ENCODE results near the gene PRPF4. TPM values are rescaled to one million over a fixed set of nuclear protein-coding genes. Genes with fewer than 3 reads are reported as not detected.
"Not testable (repeated sequence)": the region's sequence is repeated elsewhere in the genome, so short reads cannot be mapped to it uniquely, and the experiment has no call there.

PRPF4 gene
- total RNA-seq, 2 experiments from 2014 or later = 65.9 to 66.3 TPM

DNA sequence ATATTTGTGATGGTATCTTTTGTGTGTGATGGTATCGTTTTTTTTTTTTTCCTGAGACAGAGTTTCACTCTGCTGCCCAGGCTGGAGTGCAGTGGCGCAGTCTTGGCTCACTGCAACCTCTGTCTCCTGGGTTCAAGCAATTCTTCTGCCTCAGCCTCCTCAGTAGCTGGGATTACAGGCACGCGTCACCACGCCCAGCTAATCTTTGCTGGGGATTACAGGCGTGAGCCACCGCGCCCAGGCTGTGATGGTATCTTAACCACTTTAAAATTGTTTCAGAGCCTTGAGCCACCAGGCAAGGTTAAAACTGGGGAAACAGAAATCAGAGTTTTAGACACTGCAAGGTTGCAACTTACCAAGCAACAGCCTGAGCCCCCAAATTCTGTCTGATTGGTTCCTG, 20.8 kb downstream of the PRPF4 start:
- not testable (repeated sequence) for H3K9me3 Mint-ChIP-seq, H3K4me1 Mint-ChIP-seq, H3K27me3 Mint-ChIP-seq, DNase-seq, H3K27ac Mint-ChIP-seq, H3K4me3 Mint-ChIP-seq, H3K36me3 Mint-ChIP-seq

DNA sequence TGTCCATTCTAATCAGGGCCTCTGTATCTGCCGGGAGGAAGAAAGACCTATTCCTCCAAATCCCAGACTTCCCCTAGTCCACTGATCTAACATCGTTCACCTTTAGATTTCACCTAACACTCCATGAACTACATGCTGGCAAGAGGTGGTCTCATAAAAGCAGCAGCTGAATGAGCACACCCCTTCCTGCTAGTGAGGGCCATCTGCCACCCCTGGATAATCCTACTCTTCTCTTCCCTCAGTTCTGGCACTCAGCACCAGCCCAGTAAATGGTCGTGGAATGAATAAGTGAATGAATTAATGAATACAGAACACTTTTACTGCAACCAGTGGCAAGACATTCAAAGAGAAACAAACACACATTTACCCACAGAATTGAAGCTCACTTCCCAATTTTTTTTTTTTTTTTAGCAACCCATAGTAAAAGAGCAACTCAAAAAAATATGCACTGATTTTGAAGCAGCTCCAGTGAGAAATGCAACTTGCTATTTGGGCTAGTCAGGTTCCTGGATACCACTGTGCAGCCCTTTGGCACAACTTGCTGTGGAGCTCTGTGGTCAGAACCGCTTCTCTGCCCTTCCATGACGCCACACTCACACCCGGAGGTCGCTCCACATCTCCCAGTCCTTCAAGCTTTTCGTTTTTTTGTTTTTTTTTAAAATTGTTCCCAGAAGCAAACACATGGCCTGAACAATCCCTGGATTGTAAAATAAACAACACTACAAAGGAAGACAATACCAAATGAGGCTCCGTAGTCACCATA, 21.5 kb downstream of the PRPF4 start:
- Mint-ChIP-seq H3K4me3 (no peak overlapping the region), H3K27ac (no peak overlapping the region), H3K27me3 (no peaks in the 10 kb centered on the region), H3K36me3 (peaks cover 2% of the 10 kb centered on the region), H3K4me1 (no peaks in the 10 kb centered on the region), H3K9me3 (no peaks in the 10 kb centered on the region)
- DNase-seq = no peak

DNA sequence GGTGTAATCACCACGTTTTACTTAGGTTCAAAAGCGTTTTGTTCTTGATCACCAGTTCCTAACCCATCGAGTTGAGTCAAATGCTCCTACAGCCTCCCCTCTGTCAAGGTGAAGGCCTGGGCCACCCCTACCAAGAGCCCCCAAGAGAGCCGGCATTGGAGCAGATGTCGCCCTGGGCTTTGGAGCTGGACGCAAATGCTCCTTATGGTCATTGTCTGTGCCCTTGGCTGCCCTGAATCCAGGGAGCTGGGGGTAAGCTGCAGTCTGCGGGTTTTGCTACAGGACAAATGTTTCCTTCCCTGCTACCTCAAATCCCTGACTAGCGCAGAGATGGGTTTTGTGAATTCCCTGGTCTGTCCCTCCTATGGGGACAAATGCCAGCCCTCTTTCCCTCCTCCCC, 22.9 kb downstream of the PRPF4 start:
- Mint-ChIP-seq H3K4me3 (no peak overlapping the region), H3K36me3 (no peaks in the 10 kb centered on the region), H3K9me3 (no peaks in the 10 kb centered on the region), H3K27ac (no peak overlapping the region), H3K27me3 (no peaks in the 10 kb centered on the region), H3K4me1 (no peaks in the 10 kb centered on the region)
- DNase-seq = no peak

DNA sequence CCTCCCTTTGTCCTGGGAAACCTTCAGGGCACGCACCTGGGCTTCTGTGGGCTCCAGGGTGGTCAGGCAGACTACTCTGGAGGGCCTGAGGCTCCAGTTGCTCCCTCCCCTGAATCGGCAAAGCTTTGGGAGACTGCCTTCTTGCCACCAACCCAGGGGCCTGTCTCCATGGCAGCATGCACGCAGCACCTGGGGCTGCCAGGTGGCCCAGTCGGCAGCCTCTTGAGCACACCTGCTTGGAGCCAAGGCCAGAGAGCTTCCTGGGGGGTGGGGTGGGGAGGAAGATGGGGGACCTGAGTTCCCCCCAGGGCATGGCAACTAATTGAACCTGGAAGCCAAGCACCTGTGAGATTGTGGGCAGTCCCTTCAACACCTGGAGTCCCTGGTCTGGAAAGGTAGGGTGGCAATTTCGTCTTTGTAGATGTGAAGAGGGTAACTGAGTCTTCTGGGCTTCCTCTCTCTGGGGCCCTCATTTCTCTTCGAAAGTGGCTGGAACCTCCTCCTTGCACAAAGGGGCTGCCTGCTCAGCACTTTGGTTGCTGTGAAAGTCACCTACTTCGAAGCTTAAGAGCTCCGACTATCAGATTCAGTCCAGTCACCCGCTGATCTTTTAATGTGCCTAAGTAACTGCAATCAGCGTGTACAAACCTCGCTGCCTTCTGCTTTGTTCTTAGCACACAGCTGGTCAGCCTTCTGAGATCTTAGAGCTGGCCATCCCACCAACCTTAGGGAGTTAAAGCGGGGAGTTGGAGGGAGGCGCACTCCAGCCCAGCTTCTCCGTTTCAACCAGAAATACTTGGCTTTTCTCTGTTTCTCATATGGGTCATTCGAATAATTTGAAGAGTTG, 23.7 kb downstream of the PRPF4 start:
- H3K36me3 Mint-ChIP-seq = no peaks in the 10 kb centered on the region
- H3K4me1 Mint-ChIP-seq = no peaks in the 10 kb centered on the region
- DNase-seq = no peak
- no peaks in the 10 kb centered on the region for H3K9me3 Mint-ChIP-seq
- no peaks in the 10 kb centered on the region for H3K27me3 Mint-ChIP-seq
- no peak overlapping the region for H3K27ac Mint-ChIP-seq
- H3K4me3 Mint-ChIP-seq = no peak overlapping the region

DNA sequence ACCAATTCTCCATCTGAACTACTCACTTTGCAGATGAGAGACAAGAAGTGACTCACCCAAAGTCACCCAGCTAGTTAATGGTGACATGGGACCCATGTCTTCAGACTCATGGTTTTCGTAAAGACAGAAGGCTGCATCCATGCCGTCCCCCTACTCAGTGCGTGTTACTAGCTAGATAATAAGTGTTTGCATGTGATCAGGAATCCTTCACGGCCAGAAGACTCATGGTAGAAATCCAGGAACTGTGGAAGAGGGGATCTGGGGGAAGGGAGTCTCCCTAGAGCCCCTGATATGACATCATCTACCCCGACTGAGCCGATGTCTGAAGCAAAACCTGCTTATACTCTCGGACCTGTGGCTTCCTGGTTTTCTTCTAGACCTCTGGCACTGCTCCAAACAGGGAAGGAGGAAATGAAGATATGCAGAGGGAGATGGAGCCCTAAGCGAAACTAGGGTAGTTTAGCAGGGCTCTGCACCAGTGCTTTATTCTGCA, 24.4 kb downstream of the PRPF4 start:
- H3K4me1 Mint-ChIP-seq = no peaks in the 10 kb centered on the region
- no peaks in the 10 kb centered on the region for H3K27me3 Mint-ChIP-seq
- H3K9me3 Mint-ChIP-seq = no peaks in the 10 kb centered on the region
- no peak overlapping the region for H3K27ac Mint-ChIP-seq
- no peak overlapping the region for H3K4me3 Mint-ChIP-seq
- no peak for DNase-seq
- no peaks in the 10 kb centered on the region for H3K36me3 Mint-ChIP-seq

DNA sequence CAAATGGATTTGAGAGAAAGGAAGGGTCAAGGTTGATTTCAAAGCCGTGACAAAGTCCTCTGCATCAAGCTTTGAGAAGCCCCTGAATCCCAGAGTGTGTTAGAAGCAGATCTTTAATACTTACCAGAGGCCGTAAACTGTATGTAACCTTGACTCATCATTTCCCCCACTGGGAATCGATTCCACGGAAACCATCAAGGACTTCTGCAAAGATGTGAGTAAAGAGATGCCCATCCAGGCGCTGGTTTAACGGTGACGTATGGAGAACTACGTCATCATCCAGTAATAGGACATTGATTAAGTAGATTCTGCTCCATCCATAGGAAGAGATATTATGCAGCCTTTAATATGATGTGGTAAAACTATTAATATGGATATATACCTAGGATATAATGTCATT, 26.1 kb downstream of the PRPF4 start:
- H3K36me3 Mint-ChIP-seq = no peaks in the 10 kb centered on the region
- H3K9me3 Mint-ChIP-seq = no peaks in the 10 kb centered on the region
- H3K27me3 Mint-ChIP-seq = no peaks in the 10 kb centered on the region
- H3K4me1 Mint-ChIP-seq = no peaks in the 10 kb centered on the region
- DNase-seq = no peak
- no peak overlapping the region for H3K27ac Mint-ChIP-seq
- no peak overlapping the region for H3K4me3 Mint-ChIP-seq

DNA sequence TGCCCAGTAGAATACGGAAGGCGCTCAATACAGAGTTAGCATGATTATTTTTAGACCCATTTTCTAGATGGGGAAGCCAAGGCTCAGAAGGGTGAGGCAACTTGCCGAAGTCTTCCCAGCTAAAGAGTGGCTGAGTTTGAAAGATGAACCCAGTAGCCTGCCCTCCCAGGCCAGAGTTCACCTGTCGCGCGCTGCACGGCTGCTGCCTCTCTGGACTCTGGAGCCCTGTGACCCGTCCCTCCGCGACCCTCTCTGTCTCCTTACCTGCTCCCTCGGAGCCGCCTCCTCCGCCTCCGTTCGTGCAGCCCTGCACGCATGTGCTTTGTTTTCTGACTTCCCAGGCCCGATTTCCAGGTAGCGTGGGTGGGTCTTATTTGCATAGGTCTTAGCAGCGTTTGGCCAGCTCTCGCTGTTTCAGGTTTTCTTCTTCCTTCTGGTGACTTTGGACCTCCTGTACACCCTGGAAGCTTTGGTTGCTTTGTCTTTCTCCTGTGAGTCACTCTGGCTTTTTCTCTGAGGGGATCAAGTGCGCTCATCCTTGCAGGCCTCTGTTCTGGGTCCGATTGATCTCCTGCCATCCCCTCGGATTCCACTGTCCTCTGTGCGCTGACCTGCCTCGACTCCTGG, 27.4 kb downstream of the PRPF4 start, which contains the start of gene RNF183:
RNF183 (minus strand) TSS at position 585 of the 627 bp plus-strand sequence. CDS start 5,192 bp downstream, outside the sequence.
- H3K4me3 Mint-ChIP-seq = no peak within 1 kb of the TSS
- no peak within 1 kb of the TSS for H3K27ac Mint-ChIP-seq
- H3K4me1 Mint-ChIP-seq = no peaks in the 10 kb centered on the region
- no peak for DNase-seq
- H3K36me3 Mint-ChIP-seq = no peaks in the 10 kb centered on the region
- H3K9me3 Mint-ChIP-seq = no peaks in the 10 kb centered on the region
- no peaks in the 10 kb centered on the region for H3K27me3 Mint-ChIP-seq

DNA sequence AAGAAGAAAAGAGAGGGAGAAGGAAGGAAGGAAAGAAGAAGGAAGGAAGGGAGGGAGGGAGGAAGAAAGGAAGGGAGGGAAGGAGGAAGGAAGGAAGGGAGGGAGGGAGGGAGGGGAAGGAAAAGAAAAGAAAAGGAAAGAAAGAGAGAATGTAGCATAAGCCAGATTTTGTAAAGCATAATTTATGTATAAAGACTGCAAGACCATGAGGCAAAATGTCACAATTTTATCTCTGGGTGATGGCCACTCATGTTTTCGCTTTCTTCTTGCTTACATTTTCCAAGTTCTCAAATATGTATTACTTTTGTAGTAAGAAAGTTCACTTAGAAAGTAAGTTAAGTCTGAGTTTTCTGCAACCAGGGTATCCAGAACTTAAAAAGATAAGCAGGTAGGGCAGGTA, 31.1 kb downstream of the PRPF4 start:
- no peak for DNase-seq
- H3K4me1 Mint-ChIP-seq = no peaks in the 10 kb centered on the region
- no peak overlapping the region for H3K4me3 Mint-ChIP-seq
- no peaks in the 10 kb centered on the region for H3K36me3 Mint-ChIP-seq
- H3K27ac Mint-ChIP-seq = no peak overlapping the region
- no peaks in the 10 kb centered on the region for H3K9me3 Mint-ChIP-seq
- no peaks in the 10 kb centered on the region for H3K27me3 Mint-ChIP-seq

DNA sequence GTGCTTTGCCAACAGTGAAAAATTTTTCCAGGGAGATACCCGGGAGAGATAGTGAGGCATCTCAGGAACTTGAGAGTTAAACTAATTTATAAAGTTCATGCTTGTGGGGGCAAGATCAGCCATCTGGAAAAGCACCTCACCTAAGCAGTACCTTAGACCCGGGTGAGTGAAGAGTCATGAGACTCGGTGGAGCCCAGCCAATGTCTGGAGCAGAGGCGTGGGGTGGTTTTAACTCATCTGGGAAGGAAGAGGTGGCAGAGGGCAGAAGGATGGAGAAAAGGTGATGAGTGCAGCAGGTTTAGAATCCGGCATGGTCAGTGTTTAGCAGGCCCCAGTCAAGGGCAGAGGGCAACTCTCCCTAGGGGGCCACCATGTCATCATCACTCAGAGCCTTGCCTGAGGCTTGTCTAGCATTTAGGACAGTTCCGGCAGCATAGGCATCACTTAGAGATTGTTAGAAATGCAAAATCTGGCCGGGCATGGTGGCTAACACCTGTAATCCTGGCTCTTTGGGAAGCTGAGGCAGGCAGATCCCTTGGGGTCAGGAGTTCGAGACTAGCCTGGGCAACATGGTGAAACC, 32.0 kb downstream of the PRPF4 start:
- H3K27me3 Mint-ChIP-seq = no peaks in the 10 kb centered on the region
- H3K27ac Mint-ChIP-seq = no peak overlapping the region
- H3K9me3 Mint-ChIP-seq = no peaks in the 10 kb centered on the region
- H3K4me3 Mint-ChIP-seq = no peak overlapping the region
- no peaks in the 10 kb centered on the region for H3K36me3 Mint-ChIP-seq
- no peak for DNase-seq
- H3K4me1 Mint-ChIP-seq = no peaks in the 10 kb centered on the region

DNA sequence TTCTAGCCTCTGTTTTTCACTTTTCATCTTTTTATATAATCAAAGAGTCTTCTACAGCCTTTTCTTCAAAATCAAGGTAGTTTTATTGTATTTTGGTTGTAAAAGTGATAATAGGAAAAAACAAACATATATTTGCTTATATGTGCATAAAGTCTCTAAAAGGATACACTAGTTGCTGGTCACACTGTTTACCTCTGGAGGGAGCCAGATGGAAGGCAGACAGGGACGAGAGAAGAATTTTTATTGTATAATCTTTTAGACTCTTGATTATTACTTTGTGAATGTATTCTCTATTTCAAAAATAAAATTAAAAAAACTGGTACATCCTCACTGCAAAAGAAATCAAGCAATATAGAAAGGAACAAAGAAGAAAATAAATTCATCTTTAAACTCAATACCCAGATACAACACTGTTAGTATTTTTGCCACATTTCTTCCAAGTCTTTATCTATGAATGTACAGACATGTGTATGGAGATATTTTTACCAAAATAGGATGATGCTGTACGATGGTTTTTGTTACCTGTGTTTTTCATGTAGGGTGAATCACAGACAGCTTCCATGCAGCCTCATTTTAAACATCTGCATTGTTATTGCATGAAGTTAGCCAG, 33.9 kb downstream of the PRPF4 start:
- Mint-ChIP-seq H3K4me1 (no peaks in the 10 kb centered on the region), H3K9me3 (no peaks in the 10 kb centered on the region), H3K27ac (no peak overlapping the region), H3K27me3 (no peaks in the 10 kb centered on the region), H3K4me3 (no peak overlapping the region), H3K36me3 (no peaks in the 10 kb centered on the region)
- DNase-seq = peak; percentile 11

DNA sequence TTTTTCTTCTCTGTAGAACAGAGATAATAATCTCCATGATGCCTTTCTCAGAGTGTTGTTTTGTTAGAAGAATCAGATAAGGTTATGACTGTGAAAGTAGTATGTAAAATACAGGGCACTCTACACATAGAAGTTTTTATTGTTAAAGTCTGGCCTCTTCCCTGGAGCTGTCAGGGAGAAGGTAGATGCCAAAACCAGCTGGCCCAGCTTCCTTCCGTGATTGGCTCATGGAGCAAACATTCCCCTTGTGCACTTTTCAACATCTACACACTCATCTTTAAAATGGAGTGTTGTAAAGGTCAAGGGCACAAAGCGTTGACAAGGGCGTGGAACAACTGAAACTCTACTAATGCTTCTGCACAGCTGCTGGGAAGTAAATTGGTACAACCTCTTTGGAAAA, 35.1 kb downstream of the PRPF4 start:
- Mint-ChIP-seq H3K27ac (no peak overlapping the region), H3K4me1 (no peaks in the 10 kb centered on the region), H3K9me3 (no peaks in the 10 kb centered on the region), H3K36me3 (no peaks in the 10 kb centered on the region), H3K4me3 (no peak overlapping the region), H3K27me3 (no peaks in the 10 kb centered on the region)
- no peak for DNase-seq

DNA sequence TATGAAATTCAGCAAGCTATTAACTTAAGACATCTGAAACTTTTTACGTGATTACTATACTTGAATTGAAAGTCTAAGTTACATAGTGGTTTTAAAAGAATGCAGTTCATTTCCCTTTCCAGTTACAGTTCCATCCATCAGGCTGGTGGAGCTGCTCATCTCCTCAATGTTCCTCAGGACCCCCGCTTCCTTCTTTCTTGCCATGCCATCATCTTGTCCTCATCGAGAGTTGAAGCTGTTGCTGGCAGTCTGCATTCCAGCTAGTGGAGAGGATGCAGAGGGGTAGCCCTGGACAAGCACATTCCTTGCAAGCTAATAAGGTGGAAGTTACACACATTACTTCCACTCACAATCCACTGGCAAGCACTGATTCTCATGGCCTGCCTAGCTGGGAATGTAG, 36.5 kb downstream of the PRPF4 start:
- Mint-ChIP-seq H3K4me3 (no peak overlapping the region), H3K36me3 (no peaks in the 10 kb centered on the region), H3K4me1 (no peaks in the 10 kb centered on the region), H3K27me3 (no peaks in the 10 kb centered on the region), H3K9me3 (no peaks in the 10 kb centered on the region), H3K27ac (no peak overlapping the region)
- no peak for DNase-seq

DNA sequence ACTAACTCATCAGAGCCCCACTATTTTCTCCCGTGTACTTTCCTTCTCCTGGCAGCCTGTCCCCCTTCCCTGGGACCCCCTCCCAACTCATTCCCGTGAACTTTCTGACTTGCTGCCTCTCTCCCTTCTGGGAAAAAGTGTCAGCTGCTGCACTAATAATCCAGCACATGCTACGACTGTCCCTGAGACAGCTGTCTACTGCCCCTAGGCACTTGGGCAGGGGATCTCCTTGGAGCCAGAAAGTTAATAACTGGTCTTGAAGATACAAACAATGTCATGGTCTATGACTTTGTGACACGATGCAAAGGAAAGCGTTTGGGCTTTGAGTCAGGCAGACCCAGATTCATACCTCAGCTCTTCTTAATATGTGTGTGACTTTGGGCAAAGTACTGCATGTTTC, 37.8 kb downstream of the PRPF4 start:
- no peaks in the 10 kb centered on the region for H3K27me3 Mint-ChIP-seq
- H3K4me1 Mint-ChIP-seq = no peaks in the 10 kb centered on the region
- DNase-seq = no peak
- H3K36me3 Mint-ChIP-seq = no peaks in the 10 kb centered on the region
- H3K27ac Mint-ChIP-seq = no peak overlapping the region
- H3K9me3 Mint-ChIP-seq = no peaks in the 10 kb centered on the region
- no peak overlapping the region for H3K4me3 Mint-ChIP-seq

DNA sequence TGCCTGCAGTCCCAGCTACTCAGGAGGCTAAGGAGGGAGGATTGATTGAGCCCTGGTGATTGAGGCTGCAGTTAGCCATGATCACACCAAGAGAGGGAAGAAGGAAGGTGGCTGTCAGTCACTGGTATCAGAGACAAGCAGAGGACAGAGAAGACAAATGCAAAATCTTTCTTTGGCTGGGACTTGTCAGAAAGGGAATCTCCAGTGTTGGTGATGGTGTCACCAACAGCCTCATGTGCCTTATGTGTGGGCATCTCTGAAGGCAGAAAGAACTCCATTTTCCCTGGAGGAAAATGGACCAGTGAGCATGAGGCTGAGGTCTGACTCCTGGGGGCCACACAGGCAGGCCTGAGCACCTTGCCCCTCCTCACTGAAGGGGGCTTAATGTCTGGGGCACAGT, 39.8 kb downstream of the PRPF4 start:
- DNase-seq = no peak
- no peak overlapping the region for H3K4me3 Mint-ChIP-seq
- no peaks in the 10 kb centered on the region for H3K9me3 Mint-ChIP-seq
- H3K27ac Mint-ChIP-seq = no peak overlapping the region
- H3K4me1 Mint-ChIP-seq = no peaks in the 10 kb centered on the region
- H3K27me3 Mint-ChIP-seq = no peaks in the 10 kb centered on the region
- H3K36me3 Mint-ChIP-seq = peaks cover 2% of the 10 kb centered on the region

DNA sequence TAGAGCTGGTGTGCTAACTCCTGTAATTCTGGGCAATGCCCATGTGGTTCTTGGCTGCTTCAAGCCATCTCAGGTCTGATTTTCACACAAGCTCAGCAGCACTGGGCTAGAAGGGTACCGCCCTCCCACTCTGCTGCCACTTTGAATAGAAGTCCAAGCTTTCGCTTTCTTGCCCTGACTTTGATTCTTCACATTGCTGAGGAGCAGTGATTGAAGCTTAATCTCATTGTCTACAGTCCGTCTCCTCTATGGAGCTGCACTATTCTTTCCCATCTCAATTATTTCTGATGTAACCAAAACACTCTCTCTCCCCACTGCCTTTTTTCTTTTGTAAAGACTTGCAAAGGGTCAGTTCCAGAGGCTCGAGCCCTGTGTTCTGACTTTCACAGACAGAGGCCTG, 40.6 kb downstream of the PRPF4 start:
- H3K4me3 Mint-ChIP-seq = no peak overlapping the region
- H3K27ac Mint-ChIP-seq = no peak overlapping the region
- peaks cover 2% of the 10 kb centered on the region for H3K36me3 Mint-ChIP-seq
- no peak for DNase-seq
- no peaks in the 10 kb centered on the region for H3K4me1 Mint-ChIP-seq
- H3K9me3 Mint-ChIP-seq = no peaks in the 10 kb centered on the region
- no peaks in the 10 kb centered on the region for H3K27me3 Mint-ChIP-seq
